GM15510 (cell line): Measurements from ENCODE around the gene GMDS.

Experiments used
- POLR2A ChIP-seq: IDR thresholded peaks from 3 replicates; pipeline ENCODE4 v1.6.1; 2011; ENCODE audit warnings: borderline replicate concordance; ENCODE audit not compliant: insufficient read length; ENCODE audit errors: extremely low read depth

The GMDS gene

GRCh38 chr6:1705183-1705582, 540.2 kb downstream of the GMDS start:
- TF ChIP-seq POLR2A: no peak

GRCh38 chr6:1704711-1705110, 540.7 kb downstream of the GMDS start:
- no peak for TF ChIP-seq POLR2A

DNA sequence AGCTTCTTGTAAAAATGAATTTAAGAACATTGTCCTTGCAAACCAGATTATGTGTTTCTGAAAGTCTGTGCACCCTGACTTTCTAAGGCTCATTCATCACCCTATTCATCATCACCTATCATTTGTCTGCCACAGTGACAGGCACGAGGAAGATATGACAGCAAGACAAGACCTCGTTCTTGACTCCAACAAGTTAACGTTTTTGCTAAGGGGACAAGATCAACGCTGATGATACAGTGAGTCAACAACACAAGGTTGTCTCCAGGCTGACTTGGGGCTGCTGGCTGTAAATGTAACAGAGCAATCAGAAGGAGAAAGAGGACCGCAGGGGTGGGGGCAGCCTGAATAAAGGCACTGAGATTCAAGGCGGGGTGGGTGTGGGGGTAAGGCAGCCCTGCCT, 541.5 kb downstream of the GMDS start:
- TF ChIP-seq POLR2A: no peak

DNA sequence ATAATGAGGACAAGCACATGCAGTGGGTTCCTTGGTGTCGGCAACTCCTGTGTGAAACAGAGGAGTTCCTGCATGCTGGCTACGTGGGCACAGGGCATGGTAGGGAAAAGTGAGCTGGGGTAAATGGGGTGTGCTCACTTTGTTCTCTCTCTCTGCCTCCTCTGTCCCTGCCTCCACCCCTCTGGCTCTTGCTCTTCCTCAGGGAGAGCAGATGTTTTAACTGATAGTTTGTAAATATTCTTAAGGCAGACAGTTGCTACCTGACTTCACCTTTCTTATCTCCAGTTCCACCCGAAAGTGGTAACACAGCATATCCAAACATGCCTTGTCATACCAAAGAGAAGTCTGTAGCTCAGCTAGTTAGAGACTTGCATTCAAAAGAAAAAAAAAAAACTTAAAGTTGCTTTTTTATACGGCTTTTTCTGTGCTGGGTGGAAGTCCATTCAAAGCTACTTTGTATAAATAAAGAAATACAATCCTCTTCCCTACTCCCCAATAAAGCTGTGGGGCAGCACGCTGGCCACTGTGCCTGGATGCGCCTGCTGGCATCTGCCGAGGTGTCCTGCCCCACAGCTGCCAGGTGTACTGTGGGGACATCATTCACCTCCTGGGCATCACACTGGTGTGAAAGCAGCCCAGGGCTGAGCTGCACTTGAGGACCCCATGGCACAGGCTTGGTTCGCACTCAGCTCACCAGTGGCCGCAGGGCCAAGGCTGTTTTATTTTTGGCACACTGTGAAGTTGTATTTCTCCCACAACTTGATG, 542.1 kb downstream of the GMDS start:
- no peak for TF ChIP-seq POLR2A

- TF ChIP-seq POLR2A: no peak
Observed at GRCh38 chr6:1702580-1703051, 542.8 kb downstream of the GMDS start.

- no peak for TF ChIP-seq POLR2A
Observed at GRCh38 chr6:1701668-1702353, 543.6 kb downstream of the GMDS start.

- TF ChIP-seq POLR2A: no peak
Observed at GRCh38 chr6:1700278-1700967, 545.0 kb downstream of the GMDS start.

GRCh38 chr6:1698527-1698926, 546.9 kb downstream of the GMDS start:
- no peak for TF ChIP-seq POLR2A

DNA sequence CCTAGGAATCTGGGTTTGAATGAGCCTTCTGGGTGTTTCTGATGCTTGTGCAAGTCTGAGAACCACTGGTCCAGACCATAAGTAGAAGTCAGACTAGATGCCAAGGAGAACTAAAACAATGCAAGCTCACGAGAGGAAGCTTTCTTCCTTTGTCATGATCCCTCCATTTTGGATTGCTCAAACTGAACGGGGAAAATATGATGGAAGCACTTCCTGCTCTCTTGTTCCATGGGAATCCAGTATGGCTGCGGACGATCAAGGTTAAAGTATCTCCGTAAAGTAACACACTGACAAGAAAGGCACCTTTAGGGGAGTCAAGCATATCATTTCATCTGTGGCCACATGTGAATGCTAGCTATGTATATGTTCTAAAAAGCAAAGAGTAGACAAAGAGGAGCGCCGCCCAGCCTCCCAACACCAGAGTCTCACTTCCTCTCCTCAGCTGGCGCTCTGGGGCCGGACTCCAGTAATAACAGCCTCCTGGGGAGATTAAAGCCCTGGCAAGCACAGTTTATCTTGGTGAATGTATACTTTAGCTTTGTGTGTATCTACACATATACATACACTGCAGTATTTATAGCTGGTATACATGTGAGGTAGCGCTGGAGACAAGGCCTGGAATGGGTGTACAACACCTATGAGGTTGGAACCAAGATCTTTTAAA, 547.6 kb downstream of the GMDS start:
- TF ChIP-seq POLR2A: no peak

DNA sequence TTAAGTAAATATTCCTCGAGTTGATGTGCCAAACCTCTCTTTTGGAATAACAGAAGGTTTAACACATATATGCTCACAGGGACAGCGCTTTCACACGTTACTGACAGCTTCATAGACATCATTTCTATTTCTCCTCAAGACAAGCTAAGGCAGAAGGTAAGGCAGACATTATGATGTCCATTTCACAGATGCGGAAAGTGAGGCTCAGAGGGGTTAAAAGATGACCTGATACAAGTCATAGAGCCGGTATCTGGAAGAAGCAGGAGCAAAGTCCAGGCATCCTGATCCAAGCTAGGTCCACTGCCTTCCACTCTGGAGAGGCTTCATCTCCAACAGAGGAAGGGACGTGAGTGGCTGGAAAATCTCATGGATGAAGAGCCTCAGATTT, 548.9 kb downstream of the GMDS start:
- TF ChIP-seq POLR2A: no peak

DNA sequence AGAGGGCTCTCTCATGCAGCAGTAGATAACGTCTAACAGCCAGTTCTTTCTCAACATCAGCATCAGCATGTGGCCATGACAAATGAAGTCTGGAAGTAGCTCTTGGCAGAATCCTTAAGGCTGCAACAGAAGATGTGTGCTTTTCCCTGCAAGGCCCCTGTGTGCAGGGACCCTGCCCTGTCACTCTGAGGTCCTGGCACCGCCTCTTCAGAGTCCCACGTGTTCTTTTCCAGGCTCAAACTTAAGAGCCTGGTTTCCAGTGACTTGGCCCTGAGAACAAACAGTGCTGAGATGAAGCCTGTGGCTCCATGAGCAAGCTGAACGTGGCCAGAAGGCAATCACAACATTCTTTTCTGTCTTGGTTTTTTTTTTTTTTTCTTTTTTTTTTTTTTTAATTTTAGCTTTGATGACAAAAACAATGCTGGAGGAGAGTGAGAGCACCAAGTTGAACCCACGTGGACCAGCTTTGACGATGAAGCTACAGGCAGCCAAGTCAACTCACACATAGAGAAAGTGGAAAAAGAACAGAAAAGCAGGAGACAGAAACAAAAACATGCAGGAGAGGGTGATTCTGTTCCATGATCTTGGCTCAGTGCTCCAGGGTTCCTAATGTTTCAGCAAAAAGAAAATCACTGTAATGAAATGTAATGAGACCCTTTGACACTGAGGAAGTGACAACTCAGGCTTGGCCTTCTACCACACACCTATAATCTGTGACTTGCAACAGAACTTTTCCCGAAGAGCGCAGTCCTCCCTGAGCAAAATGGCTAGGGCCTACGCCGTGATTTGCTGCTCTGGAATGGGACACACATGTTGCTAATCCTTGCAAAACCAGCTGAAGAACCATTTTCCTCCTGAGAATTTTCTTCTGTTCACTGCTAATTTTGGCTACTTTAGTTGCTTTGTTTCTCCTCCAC, 549.6 kb downstream of the GMDS start:
- no peak for TF ChIP-seq POLR2A

DNA sequence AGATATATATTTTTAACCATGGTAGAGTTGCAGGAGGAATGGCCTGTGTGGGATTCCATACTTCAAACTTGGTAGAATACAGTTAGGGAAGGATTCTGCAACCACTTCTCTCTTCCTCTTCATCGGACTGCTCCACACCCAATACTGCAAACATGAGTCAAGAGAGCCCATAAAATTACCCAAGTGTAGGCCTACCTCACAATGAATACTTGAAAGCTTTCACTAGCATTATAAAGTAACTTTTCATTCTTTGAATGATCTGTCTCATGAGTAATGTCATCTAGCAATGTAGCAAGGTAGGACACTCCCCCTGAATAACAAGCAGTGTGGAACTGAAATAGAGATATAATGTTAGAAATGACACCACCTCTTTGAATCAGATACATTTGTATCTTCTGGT, 556.3 kb downstream of the GMDS start:
- TF ChIP-seq POLR2A: no peak

DNA sequence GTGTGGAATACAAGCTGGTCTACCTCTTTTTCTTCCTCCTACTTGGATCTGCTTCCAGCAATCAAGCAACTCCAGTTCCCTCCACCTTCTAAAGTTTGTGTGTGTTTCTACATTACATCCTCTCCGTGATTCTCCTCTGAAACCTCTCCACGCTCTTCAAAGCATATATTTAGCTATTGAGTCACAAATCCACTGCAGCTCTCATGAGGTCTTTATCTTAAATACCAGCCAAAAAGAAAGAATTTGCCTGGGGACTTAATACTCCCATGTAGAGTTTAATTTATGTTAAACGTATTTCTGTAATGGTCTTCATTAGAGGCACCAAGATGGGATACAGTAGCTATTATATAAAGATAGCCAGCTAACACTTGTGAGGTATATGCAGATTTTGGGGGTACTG, 557.0 kb downstream of the GMDS start:
- no peak for TF ChIP-seq POLR2A

DNA sequence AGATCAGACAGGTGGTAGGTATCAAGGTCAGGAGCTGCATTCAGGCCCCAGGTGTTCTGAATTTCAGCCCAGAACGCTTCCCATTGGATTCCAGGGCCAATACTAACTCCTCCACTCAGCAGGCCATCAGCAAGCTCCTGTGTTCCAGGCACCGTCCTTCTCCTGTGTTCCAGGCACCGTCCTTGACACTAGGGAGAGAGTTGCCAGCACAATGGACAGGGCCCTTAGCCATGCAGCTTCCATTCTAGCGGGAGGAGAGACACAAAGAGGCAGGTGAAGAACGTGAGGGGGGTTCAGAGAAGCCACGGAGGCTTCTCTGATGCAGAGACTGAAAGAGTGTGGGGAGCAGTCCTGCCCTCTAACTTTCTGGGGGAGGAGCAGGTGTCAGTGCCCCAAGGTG, 558.0 kb downstream of the GMDS start:
- no peak for TF ChIP-seq POLR2A
